Right hindlimb (tissue), 1 donor: ENCODE measurements around the gene ADRM1.

Source experiments
- DNase-seq: peaks from one replicate; pipeline ENCODE4 v3.0.0-alpha.2; 2018

ADRM1 gene

DNA sequence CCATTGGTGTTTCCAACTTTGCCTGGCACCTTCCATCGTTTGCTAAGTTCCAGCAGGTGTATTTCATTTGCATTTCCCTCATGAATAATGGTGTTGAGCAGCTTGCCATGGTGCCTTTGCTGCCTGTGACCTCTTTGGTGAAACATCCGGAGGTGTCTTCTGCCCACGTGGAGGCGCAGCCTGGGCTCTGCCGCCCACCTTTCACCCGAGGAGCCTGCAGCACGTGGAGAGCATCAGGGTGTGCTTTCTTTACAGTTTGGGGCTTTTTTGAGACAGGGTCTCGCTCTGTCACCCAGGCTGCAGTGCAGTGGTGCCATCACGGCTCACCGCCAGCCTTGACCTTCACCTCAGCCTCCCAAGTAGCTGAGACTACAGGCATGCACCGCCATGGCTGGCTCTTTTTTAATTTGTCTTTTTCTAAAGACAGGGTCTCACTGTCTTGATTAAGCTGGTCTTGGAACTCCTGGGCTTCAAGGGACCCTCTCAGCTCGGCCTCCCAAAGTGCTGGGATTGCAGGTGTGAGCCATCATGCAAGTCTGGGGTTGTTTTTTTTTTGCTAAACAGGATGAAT is 3.0 kb upstream of the ADRM1 start:
- no peak for DNase-seq

DNA sequence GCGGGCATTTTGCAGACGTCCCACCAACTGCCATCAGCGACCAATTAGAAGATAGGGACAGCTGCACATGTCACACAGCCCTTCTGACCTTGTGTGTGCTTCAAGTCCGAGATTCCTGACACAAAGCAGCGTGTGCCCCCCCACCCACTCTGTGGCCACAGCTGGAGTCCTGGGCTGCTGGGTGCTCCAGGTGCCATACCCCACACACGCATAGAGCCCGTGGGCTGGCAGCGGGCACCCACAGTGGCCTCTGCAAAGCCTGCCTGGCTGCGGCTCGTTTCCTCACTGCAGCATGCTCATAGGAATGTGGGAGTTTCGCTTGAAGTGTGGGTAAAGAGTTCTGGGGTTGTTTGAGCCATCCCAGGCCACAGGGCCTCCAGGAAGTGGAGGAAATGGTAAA is 2.5 kb upstream of the ADRM1 start:
- no peak for DNase-seq

DNA sequence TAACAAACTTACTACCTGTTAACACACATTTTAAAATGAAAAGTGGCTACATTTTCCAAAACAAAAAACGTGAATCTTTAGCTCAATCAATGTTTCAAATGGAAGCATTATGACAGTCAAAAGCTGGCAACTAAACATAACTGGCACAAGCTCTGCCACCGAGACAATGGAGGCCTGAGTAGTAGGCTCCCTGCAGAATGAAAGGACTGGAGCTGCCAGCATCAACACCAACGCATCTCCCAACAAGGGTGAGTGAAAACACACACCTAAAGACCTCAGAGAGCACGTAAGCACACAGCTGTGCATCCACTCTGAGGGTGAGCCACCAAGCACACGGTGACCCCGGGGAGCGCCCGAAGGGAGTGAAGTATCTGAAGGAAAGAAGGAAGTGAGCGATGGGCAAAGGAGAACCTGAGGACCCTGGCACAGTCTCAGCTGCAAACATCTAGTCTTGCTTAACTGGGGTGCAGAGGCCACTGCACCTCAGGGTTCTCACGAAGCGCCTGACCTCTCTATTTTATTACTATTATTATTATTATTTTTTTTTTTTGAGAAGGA is 1.6 kb upstream of the ADRM1 start:
- no peak for DNase-seq

DNA sequence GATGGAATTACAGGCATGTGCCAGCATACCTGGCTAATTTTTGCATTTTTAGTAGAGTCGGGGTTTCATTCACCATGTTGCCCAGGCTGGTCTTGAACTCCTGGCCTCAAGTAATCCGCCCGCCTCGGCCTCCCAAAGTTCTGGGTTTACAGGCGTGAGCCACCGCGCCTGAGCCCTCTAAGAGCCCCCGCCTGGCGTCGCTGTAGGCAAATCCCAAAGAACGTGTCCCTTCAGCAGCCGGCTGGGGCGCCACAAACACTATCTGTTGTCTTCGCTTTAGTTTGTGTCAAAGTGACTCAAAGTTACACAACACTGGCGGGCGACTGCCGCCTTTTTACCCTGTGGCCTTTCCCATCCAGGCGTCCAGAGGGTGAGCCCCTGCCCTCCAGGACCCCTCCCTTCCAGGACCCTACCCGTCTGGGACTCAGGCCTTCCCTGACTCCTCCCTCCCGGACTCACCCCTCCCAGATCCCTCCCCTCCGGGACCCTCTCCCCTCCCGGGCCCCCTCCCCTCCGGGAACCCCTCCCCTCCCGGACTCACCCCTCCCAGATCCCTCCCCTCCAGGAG is 940 bp upstream of the ADRM1 start:
- DNase-seq, result peak; percentile 91

DNA sequence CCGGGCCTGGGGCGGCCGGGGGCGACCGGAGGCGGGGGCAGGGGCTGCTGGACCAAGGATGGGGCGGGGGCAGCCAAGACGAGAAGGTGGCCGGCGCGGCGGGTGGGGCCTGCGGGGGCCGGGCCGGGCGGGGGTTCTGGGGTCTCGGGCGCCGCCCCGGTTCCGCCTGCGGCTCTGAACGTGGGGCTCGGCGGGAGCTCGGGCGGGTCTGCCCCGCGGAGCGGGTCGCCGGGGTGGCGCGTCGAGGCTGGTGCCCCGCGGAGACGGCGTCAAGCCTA is 204 bp downstream of the ADRM1 start:
- DNase-seq, result no peak

DNA sequence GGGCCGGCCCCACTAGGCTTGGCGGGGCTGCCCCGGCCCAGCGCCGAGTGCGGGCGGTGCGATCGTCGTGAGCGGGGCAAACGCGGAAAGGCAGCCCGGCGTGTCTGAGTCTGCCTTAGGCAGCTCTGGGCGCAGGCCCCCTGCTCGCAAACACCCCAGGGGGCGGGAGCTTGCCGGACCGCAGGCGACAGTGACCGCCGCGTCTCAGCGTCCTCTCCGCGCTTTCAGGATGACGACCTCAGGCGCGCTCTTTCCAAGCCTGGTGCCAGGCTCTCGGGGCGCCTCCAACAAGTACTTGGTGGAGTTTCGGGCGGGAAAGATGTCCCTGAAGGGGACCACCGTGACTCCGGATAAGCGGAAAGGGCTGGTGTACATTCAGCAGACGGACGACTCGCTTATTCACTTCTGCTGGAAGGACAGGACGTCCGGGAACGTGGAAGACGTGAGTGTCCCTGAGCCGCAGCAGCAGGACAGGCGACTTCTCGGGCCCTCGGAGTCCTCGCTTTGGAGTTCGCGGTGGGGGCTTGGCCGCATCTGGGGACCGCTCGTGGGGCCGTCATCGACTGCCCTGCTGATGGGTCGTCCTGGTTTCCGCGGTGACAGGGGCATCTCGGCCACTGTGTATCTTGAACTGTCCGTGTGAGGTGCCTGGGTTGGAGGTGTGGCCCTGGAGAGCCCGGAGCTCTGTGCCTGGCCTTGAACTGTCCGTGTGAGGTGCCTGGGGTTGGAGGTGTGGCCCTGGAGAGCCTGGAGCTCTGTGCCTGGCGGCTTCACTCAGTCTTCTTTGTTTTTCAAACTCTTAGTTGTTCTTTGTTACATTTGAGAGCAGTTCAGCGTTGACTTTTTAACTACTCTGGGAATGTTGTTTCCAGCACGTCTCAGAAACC is 786 bp downstream of the ADRM1 start:
- DNase-seq, result no peak

DNA sequence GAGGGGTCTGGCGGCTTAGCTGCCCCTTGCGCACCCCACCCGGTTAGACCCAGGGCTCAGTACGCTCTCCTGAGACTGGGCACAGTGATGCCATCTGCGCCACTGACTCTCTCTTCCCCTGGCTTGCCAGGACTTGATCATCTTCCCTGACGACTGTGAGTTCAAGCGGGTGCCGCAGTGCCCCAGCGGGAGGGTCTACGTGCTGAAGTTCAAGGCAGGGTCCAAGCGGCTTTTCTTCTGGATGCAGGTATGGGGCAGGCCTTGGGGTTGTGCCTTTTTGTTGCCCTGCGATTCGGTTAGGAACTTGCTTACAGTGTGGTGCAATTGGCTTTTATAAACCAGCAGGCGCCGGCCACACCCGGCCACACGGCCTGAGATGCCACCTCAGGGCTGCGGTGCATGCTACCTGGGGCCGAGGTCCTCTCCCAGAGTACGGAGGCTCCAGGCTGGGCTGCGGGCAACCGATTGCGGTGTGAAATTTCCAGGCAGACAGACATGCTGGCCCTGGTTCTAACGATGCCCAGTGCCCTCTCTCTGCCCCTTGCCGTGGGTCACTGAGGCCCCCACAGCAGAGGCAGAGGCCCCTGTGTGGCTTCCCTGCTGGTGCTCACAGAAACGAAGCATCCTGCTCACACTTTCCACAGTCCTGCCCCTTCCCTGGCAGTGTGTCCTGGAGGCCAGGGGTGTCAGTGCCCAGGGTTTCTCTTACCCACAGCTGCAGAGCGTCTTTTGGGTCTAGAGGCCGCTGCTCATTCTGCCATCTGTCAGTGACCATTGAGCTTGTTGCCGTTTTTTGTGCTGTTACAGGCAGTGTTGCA is 1.7 kb downstream of the ADRM1 start:
- no peak for DNase-seq

DNA sequence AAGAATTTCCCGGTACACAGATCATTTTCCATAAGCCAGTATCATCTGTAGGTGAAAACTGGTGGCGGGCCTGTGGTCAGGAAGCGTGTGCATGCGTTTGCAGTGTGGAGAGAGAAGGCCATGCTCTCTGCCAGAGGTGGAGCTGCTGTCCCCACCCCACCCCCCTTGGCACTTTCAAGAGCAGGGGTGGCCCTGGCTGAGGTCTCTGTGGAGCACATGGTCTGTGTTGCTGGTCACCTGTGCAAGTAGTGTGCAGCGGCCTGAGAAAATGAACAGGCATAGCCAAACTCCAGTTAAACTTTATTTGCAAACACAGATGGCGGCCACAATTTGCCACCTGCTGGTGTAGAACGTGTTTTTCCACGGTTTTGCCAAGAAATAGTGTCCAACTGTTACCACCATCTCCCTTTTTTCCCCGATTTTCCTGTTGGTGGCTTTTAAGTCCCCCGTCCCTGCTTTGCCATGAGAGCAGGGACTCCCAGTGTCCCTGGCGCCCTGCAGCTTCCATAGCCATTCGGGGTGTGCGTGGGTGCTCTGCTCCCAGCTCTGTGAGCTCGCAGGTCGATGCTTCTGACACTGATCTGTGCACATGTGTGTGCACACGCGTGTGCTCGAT is 2.5 kb downstream of the ADRM1 start:
- DNase-seq, result no peak

DNA sequence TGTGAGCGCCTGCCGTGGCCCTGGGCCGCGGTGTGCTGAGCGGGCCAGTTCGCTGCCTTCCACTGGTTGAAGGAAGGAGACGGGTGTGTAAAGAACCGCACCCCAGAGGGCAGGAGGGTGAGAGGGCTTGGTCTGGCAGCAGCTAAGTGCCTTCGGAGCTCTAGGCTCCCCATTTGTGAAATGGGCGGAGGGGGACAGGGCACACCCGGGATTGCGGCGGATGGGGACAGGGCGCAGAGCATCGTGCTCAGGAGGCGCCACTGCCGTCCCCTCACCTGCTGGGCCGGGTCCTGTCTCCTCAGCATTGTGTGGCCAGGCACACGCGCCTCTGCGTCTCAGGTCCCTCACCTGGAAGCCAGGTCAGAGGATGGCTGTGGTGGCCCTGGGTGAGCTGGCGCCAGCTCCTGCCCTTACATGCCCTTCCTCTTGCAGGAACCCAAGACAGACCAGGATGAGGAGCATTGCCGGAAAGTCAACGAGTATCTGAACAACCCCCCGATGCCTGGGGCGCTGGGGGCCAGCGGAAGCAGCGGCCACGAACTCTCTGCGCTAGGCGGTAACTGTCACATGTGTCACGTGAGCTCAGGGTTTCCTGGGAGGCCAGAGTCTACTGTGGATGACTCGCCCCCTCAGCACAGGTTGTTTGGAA is 3.1 kb downstream of the ADRM1 start:
- no peak for DNase-seq

DNA sequence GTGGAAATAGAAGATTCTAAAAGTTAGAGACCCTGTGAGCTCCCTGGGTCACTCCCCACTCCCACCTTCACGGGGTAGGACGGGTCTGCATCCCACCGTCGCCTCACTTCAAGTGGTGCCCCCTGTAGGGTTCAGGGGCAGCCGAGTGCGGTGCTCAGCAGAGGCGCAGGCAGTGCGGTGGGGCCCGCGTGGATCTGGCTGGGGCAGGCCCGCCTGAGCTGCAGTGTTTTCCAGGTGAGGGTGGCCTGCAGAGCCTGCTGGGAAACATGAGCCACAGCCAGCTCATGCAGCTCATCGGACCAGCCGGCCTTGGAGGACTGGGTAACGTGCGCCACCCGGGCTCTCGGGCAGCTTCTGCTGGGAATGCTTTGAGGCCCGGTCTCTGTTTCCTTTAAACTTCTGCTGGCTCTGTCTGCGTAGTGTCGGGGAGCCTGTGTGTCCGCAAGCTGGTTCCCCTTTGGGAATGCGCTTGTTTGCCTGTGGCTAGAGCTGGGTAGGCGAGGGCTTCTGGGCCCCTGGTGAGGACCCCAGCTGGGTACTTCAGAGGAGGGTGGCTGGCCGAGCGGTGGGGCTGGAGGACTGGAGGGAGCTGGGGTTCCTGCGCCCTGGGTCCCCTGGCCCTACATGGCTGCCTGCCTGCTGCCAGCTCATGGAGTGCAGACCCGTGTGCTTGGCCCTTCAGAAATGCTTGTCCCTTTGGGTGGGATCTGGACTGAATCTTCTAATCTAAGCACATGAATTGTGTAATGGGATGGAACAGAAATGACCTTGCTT is 3.8 kb downstream of the ADRM1 start:
- DNase-seq, result no peak

DNA sequence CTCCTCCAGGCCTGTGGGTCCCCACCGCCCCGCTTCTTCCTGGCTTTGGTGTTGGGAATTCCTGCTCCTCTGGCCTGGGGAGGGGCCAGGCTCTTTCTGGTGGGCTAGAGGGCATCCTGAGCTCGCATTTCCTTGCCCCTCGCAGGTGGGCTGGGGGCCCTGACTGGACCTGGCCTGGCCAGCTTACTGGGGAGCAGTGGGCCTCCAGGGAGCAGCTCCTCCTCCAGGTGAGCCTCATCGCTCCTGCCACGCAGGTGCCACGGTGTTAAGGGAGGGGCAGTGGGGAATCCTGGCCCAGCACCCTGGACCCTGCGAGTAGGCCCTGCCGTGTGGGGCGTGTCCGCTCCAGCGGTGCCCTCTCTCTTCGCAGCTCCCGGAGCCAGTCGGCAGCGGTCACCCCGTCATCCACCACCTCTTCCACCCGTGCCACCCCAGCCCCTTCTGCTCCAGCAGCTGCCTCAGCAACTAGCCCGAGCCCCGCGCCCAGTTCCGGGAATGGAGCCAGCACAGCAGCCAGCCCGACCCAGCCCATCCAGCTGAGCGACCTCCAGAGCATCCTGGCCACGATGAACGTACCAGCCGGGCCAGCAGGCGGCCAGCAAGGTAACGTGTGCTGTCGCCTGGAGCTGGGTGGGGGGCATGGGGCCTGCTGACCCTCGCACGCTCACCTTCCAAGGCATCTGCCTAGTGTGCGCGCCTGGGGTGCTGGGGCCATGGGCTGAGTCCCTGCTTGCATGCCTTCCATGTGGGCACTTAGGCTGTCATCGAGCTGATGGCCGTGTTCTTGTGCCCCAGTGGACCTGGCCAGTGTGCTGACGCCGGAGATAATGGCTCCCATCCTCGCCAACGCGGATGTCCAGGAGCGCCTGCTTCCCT is 4.7 kb downstream of the ADRM1 start:
- no peak for DNase-seq

DNA sequence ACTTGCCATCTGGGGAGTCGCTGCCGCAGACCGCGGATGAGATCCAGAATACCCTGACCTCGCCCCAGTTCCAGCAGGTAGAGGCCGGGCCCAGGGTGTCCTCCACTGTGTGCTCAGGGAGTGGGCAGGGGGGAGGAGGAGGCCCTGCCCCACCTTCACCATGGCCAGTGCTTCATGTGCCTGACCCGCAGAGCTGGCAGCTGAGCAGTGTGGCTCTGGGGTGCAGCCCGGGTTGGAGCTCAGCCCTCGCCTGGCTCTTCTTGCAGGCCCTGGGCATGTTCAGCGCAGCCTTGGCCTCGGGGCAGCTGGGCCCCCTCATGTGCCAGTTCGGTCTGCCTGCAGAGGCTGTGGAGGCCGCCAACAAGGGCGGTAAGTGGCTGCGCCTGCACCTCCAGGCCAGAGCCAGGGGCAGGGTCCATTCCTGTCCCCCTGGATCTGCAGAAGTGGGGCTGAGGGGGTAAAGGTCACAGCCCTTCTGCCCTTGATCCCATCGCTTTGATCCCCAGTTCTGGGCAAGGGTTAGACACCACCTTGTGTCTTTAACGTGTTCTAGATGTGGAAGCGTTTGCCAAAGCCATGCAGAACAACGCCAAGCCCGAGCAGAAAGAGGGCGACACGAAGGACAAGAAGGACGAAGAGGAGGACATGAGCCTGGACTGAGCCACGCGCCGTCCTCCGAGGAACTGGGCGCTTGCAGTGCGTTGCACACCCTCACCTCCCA is 5.5 kb downstream of the ADRM1 start:
- no peak for DNase-seq

DNA sequence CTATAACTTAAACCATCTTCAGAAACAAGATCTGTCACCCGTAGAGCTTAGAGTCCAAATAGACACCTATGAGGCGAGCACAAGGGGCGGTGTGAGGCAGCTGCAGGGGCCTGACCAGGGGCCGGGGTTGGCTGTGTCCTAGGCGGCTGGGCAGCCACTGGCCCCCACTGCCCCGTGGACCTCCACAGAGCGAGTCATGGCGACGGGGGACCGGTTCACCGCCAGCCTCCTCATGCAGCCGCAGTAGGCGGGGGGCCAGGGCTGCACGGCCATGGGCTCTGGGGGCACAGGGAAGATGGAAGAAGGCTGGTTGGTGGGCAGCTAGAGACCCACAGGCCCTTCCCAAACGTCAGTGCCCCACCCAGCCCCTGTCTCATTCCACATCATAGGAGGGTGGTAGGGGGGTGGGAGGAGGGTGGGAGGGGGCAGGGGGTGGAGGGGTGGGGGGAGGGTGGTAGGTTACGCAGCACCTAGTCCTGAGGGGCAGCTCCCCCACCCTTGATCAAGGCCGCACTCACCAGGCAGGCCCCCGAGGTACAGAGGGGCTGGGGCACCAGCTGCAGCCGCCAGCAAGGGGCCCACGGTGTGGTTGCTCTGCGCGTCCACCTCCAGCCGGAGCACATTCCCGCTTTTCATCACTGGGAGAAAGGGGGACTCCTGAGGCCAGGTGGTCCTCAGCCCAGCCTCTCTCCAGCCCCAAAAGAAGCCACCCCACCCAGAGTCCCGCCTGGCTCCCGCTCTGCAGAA is 6.6 kb downstream of the ADRM1 start:
- no peak for DNase-seq

DNA sequence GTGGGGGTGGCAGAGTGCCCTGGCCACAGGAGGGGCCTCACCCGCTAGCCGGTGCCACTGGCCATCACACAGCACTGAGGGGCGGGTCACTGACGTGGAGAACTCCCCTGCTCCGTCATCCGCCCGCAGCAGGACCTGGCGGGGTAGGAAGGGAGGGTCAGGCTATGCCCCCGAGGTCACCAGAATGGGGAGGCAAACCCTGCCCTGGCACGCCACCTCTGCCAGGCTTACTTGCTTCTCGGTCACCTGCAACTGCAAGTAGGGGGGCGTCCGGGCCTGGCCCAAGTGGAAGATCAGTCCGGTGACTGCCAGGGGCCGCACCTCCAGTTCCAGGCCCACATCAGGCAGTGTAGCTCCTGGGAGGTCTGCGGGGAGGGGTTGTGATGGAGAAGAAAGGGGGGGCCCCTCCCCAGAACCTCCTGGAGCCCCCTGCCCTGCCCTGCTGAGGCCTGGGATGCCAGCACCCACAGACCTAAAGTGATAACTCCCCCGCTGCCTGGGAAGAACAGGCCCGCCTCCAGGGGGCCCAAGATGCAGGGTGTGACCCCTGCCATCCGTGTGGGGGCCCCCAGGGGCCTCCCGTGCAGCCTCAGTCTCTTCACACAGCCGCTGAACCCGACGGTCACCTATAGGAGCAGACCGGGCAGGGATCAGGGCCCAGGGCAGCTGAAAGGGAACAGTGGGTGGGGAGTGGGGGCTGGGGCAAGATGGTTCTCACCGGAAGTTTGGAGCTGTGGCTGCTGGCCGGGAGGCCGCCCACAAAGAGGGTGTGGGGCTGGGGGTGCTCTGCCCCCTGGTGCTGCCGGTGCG is 7.4 kb downstream of the ADRM1 start:
- no peak for DNase-seq

DNA sequence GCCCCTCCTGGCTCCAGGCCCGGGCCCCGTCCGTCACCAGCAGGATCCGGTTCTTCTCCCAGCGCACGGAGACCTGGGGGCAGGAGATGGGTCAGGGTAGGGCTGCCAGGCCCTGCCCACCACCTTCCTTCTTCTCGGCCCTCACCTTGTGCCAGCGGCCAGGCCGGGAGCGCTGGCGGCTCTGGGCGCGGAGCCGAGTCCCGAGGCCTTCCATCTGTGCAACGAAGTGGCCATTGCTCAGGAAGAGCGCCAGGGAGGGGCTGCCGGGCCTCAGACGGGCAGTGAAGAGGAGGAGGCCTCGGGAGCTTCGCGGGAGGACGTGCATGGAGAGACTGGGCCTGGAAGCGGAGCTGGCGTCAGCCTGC is 7.9 kb downstream of the ADRM1 start:
- no peak for DNase-seq

DNA sequence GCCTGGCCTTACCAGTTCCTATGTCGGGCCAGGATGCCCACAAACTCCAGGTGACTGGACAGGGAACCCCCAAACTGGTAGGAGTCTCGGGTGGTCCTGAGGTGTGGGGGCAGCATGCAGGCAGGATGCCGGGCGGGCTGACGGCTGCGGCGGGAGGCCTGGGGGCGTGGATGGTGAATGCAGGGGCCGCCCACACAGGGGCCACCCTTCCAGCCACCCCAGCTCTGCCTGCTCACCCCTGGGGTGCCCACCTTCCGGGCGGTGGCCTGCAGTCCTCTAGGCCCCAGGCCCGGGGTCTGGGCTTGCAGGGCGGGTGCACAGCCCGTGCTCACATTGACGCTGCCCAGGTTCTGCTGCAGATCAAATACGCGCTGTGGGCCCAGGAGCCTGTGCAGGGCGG is 8.4 kb downstream of the ADRM1 start:
- DNase-seq, result no peak

DNA sequence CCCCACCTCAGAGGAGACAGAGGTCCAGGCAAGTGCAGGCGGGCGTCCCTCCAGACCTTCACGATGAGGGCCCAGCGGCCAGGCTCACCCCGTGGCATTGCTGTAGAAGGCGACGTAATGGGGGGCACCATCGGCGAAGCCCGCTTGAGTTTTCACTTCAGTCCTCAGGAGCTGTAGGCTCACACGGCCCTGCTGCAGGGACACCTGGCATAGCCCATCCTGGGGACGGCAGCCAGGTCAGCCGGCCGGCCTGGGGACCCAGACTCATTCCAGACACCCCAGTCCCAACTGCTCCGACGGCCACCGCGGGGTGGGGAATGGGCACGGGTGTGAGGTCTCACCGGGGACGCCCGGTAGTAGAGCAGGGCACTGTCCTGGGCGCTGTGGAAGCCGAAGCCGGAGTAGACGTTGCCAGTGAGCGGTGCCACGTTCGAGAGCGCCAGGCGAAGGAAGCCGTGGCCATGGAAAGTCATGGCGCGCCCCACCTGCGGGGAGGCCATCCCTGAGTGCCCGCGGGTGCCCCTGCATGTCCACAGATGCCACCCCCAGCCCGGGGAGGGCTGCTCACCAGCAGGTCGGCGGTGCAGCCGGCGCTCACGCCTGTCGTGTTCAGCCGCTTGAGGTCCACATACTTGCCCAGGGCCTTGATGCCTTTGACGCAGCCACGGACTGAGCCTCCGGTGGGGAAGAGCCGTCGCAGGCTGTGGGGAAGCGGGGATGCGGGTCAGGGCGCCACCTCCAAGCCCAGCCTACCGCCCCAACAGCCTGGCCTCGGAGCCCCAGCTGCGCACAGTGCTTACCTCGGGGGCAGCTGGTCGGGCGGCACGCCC is 9.2 kb downstream of the ADRM1 start:
- DNase-seq, result no peak

DNA sequence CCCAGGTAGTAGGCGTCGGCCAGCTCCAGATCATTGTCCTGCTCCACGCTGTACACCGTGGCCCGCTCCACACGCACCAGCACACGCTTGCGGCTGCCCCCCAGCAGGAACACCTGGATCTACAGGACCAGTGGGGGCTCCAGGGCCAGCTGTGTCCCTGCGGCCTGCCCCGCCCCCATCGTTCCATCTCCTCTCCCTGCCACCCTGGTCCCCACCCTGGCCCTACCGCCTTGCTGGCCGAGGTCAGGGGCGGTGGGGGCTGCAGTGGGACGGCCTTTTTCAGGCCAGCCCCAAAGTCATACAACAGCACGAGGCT is 9.8 kb downstream of the ADRM1 start:
- DNase-seq, result no peak
